K562 (cell line): ENCODE results near the gene PACSIN2. TPM values are rescaled to one million over a fixed set of nuclear protein-coding genes. Genes with fewer than 3 reads are reported as not detected.

ENCODE experiments used
- ATAC-seq: fragments of 200-7000 bp; cut with Tn5 transposase; 3 replicates; pipeline ENCODE4 v1.9.1; 2020; ENCODE audit warnings: moderate library complexity
- BruUV-seq: library from RNA; stranded (reverse); fragments of 400-500 nt; replicated peaks from 2 replicates; lab custom pipeline; 2021; lab: Mats Ljungman, UMichigan
- CTCF ChIA-PET: fragments of 300-600 bp; formaldehyde crosslinking; extraction: SDS; loops from one replicate; lab custom pipeline; 2021; ENCODE audit warnings: low intra/inter-chr PET ratio; lab: Yijun Ruan, JAX
- POLR2A ChIA-PET: fragments of 300-600, 350-650 bp; sonication (Branson Sonifier 250); formaldehyde crosslinking; extraction: SDS; loops from one replicate; lab custom pipeline; 2021; ENCODE audit warnings: antibody characterized with exemption, inconsistent platforms; lab: Yijun Ruan, JAX
- DNase-seq, 4 experiments: peaks; one replicate each; pipeline versions ENCODE4 v3.0.0 to v3.0.0-alpha.2; 2011 to 2018; ENCODE audit warnings: low spot score in 3 of 4, mixed read lengths in 3 of 4; ENCODE audit errors: extremely low read depth in 1 of 4
- FAIRE-seq: peaks from 2 replicates; lab custom pipeline; 2011; peaks lifted over from hg19 to GRCh38; lab: Jason Lieb, UNC
- H2AFZ ChIP-seq: 2 replicates; pipeline ENCODE4 v1.6.0; 2011; ENCODE audit warnings: low read depth, low read length, control low read depth, inconsistent platforms
- H3K27ac ChIP-seq: fragments of 200-600 bp; 3 replicates; pipeline ENCODE4 v1.8.0; 2011; ENCODE audit warnings: low read depth, mild to moderate bottlenecking, control low read depth, inconsistent platforms, low read length, moderate library complexity, mixed read lengths; ENCODE audit errors: extremely low read depth
- H3K27me3 ChIP-seq, 2 experiments: fragments of 300-600 bp in 1 of 2; 2 replicates in 1 of 2; 3 replicates in 1 of 2; pipeline versions ENCODE4 v1.6.0 to v1.8.0; 2011; ENCODE audit warnings: inconsistent platforms in 2 of 2, low read length in 2 of 2, mild to moderate bottlenecking in 1 of 2, mixed read lengths in 1 of 2, moderate library complexity in 1 of 2; ENCODE audit not compliant: control insufficient read depth in 2 of 2, insufficient read depth in 2 of 2
- H3K36me3 ChIP-seq: fragments of 300-600 bp; 3 replicates; pipeline ENCODE4 v1.8.0; 2011; ENCODE audit warnings: mild to moderate bottlenecking, low read length, inconsistent platforms; ENCODE audit not compliant: control insufficient read depth, insufficient read depth
- H3K4me1 ChIP-seq, 2 experiments: fragments of 200-600 bp in 1 of 2; replicated peaks in 1 of 2; 2 replicates in 1 of 2; 3 replicates in 1 of 2; pipeline versions ENCODE4 v1.5.1 to v1.8.0; 2011; ENCODE audit warnings: inconsistent platforms in 2 of 2, low read length in 2 of 2, mild to moderate bottlenecking in 1 of 2, mixed read lengths in 1 of 2, moderate library complexity in 1 of 2; ENCODE audit not compliant: control insufficient read depth in 2 of 2, insufficient read depth in 2 of 2
- H3K4me2 ChIP-seq: 2 replicates; pipeline ENCODE4 v1.6.1; 2011; ENCODE audit warnings: low read length, control low read depth, inconsistent platforms, mixed read lengths; ENCODE audit not compliant: insufficient read depth
- H3K4me3 ChIP-seq: fragments of 200-600 bp; sonication (generic), shearing (Covaris generic); 2 replicates; pipeline ENCODE4 v1.5.1; 2016; ENCODE audit warnings: control low read depth, inconsistent platforms
- H3K79me2 ChIP-seq: fragments of 200-600 bp; 3 replicates; pipeline ENCODE4 v1.8.0; 2011; ENCODE audit warnings: low read length, inconsistent platforms; ENCODE audit not compliant: control insufficient read depth, insufficient read depth
- H3K9ac ChIP-seq, 2 experiments: 2 replicates each; pipeline versions ENCODE4 v1.6.0 to v1.6.1; 2011; ENCODE audit warnings: low read depth in 2 of 2, low read length in 2 of 2, control low read depth in 1 of 2, inconsistent platforms in 1 of 2, mild to moderate bottlenecking in 1 of 2, mixed read lengths in 1 of 2; ENCODE audit not compliant: insufficient read depth in 1 of 2
- H3K9me1 ChIP-seq: one replicate; pipeline ENCODE4 v1.6.0; 2011; ENCODE audit warnings: inconsistent platforms, mild to moderate bottlenecking, low read length, moderate library complexity; ENCODE audit not compliant: control insufficient read depth, insufficient read depth
- H3K9me3 ChIP-seq: replicated peaks from 2 replicates; pipeline ENCODE4 v1.5.1; 2011; ENCODE audit warnings: low read depth, low read length, inconsistent platforms; ENCODE audit not compliant: control insufficient read depth, insufficient read depth
- H4K20me1 ChIP-seq: replicated peaks from 2 replicates; pipeline ENCODE4 v1.6.1; 2011; ENCODE audit warnings: low read length, inconsistent platforms, mixed read lengths; ENCODE audit not compliant: control insufficient read depth, insufficient read depth
- CEBPB ChIP-seq: fragments of 450-650 bp; IDR thresholded peaks from 2 replicates; pipeline ENCODE4 v1.6.1; 2016; ENCODE audit warnings: missing genetic modification characterization, missing compliant biosample characterization
- HMGN3 ChIP-seq: IDR thresholded peaks from 2 replicates; pipeline ENCODE4 v1.6.1; 2011; ENCODE audit warnings: borderline replicate concordance, low read depth, mild to moderate bottlenecking, mixed read lengths, low read length; ENCODE audit not compliant: insufficient read length; ENCODE audit errors: extremely low read depth
- NBN ChIP-seq: fragments of 450-650 bp; IDR thresholded peaks from 2 replicates; pipeline ENCODE4 v1.6.1; 2016; ENCODE audit warnings: low read depth, mild to moderate bottlenecking
- ZNF79 ChIP-seq: fragments of 250-450 bp; sonication (Bioruptor Pico); IDR thresholded peaks from 2 replicates; pipeline ENCODE4 v1.4.0; 2020; ENCODE audit warnings: low read depth, mild to moderate bottlenecking, moderate library complexity
- WGBS: fragments of 100-300 bp; shearing (Covaris generic); methylation state at CpG from one replicate; pipeline ENCODE4 v1.1.6; 2016; ENCODE audit warnings: low coverage, mixed read lengths; ENCODE audit not compliant: insufficient coverage; ENCODE audit errors: missing lambda C conversion rate; 5-methylcytosine and 5-hydroxymethylcytosine counted together
- in situ Hi-C: fragments of 300-500 bp; cut with MboI; formaldehyde crosslinking; loops from 4 replicates; pipeline ENCODE4 v1.15.0; 2018; ENCODE audit warnings: inconsistent platforms, mixed read lengths
- intact Hi-C: fragments of 100-400 bp; cut with micrococcal nuclease; formaldehyde crosslinking; loops from 2 replicates; pipeline ENCODE4 v1.14.2; 2022
- polyA plus RNA-seq, 8 experiments: library from polyadenylated mRNA; depleted of rRNA in 4 of 8; stranded (reverse) in 5 of 8; unstranded in 3 of 8; fragments of >200 nt; fragmentation: Nextera tagmentation in 2 of 8; fragmentation: Illumina TruSeq in 1 of 8; extraction: Ambion mirVana in 2 of 8; extraction: Trizol in 1 of 8; gene quantifications; 2 replicates each; pipeline versions ENCODE4 v1.2.1 to v1.2.3, GENCODE V29; 2011 to 2014; ENCODE audit warnings: inconsistent platforms in 1 of 8, missing spikeins in 1 of 8
- total RNA-seq, 7 experiments: library from RNA; depleted of rRNA in 6 of 7; stranded (reverse); fragments of >200 nt in 6 of 7; fragmentation: Illumina TruSeq in 2 of 7; extraction: Trizol in 2 of 7; gene quantifications; 2 replicates each; pipeline versions ENCODE4 v1.2.1 to v1.2.3, GENCODE V29; 2011 to 2021; ENCODE audit warnings: low replicate concordance in 1 of 7
- TF ChIP-seq, protein P1 (sequence below): fragments of 250-450 bp; sonication (Bioruptor Pico); IDR thresholded peaks from 2 replicates; pipeline ENCODE4 v1.4.0; 2020; ENCODE audit warnings: mild to moderate bottlenecking

PACSIN2 gene
- total and polyA plus RNA-seq, 9 of the 15 experiments (the other 6 are each of a cell fraction or from before 2014, with no cell fraction given): 0.45 to 45.1 (median 23.9) TPM

DNA sequence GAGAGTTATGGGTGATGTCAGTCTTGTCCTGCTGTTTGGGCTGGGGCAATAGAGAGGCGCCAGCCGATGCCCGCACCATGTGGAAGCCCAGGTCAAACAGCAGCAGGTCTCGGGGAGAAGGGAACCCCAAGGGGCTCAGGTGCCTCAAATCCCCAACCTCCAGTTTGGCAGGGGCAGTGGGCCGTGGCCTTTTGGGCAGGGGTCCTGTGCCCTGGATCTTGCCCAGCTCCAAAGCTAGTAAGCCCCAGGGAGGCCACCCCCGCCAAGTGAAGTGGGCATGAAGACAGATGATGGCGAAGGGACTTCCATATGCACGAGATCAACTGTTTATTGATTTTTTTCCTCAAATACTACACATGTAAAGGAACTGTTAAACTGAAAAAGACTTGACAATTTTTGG lies 145.5 kb downstream of the PACSIN2 start:
- intact Hi-C loops (loop anchor here (5.0 kb wide), 1 partner anchor 98 kb away; no protein-coding TSS in a partner anchor), in situ Hi-C loops (no loop called here)
- Histone ChIP-seq H2AFZ (no peak overlapping the region), H3K27ac (no peak overlapping the region), H3K4me3 (no peak overlapping the region), H3K4me2 (no peak overlapping the region), H3K79me2 (no peaks in the 10 kb centered on the region), H3K36me3 (peaks cover 10% of the 10 kb centered on the region; the same call in 2 of the 3 replicates), H3K4me1 (peaks cover 0 to 4% of the 10 kb centered on the region in 2 experiments; a peak in 1 of 5 replicates), H3K9ac (no peak overlapping the region), H3K9me1 (peaks cover 3% of the 10 kb centered on the region), H3K27me3 (no peaks in the 10 kb centered on the region), H3K9me3 (no peaks in the 10 kb centered on the region), H4K20me1 (no peaks in the 10 kb centered on the region)
- WGBS: 84% methylated on average over 4 of the region's 8 CpGs
- BruUV-seq: no TSS peak
- FAIRE-seq (no peak), ATAC-seq (no peak), DNase-seq (no peak)
- no peak for TF ChIP-seq CEBPB
- TF ChIP-seq ZNF79 (CRISPR knock-in tag): no peak
- TF ChIP-seq NBN: no peak
- TF ChIP-seq, protein P1, sequence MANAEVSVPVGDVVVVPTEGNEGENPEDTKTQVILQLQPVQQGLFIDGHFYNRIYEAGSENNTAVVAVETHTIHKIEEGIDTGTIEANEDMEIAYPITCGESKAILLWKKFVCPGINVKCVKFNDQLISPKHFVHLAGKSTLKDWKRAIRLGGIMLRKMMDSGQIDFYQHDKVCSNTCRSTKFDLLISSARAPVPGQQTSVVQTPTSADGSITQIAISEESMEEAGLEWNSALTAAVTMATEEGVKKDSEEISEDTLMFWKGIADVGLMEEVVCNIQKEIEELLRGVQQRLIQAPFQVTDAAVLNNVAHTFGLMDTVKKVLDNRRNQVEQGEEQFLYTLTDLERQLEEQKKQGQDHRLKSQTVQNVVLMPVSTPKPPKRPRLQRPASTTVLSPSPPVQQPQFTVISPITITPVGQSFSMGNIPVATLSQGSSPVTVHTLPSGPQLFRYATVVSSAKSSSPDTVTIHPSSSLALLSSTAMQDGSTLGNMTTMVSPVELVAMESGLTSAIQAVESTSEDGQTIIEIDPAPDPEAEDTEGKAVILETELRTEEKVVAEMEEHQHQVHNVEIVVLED (CRISPR knock-in tag): no peak
- TF ChIP-seq HMGN3: no peak
- POLR2A ChIA-PET: no interaction called here
- CTCF ChIA-PET: no interaction called here
